HFFc6 (cell line): ENCODE measurements around the gene VILL. TPM values are rescaled to one million over a fixed set of nuclear protein-coding genes. Genes with fewer than 3 reads are reported as not detected.

Source experiments
- DNase-seq: peaks from one replicate; pipeline ENCODE4 v3.0.0-alpha.2; 2018
- H3K27ac Mint-ChIP-seq: 2 replicates; pipeline ENCODE4 v1.8.0; 2020; ENCODE audit warnings: mild to moderate bottlenecking, mixed read lengths
- H3K27me3 Mint-ChIP-seq: 2 replicates; pipeline ENCODE4 v1.8.0; 2021; ENCODE audit warnings: mild to moderate bottlenecking, moderate library complexity, mixed read lengths; ENCODE audit not compliant: insufficient read depth
- H3K36me3 Mint-ChIP-seq: 2 replicates; pipeline ENCODE4 v1.8.0; 2021; ENCODE audit warnings: low read depth, mixed read lengths
- H3K4me1 Mint-ChIP-seq: 2 replicates; pipeline ENCODE4 v1.8.0; 2020; ENCODE audit warnings: low read depth, mixed read lengths
- H3K4me3 Mint-ChIP-seq: 2 replicates; pipeline ENCODE4 v1.8.0; 2020; ENCODE audit warnings: mild to moderate bottlenecking, moderate library complexity, mixed read lengths
- H3K9me3 Mint-ChIP-seq: 2 replicates; pipeline ENCODE4 v1.8.0; 2020; ENCODE audit warnings: mild to moderate bottlenecking, mixed read lengths
- microRNA-seq: library from miRNA; unstranded; fragments of <30 nt; microRNA quantifications from one replicate; pipeline ENCODE4, GENCODE V29; 2019
- total RNA-seq, 6 experiments: library from RNA; stranded (reverse); fragmentation: NEBNext Ultra II Directional; extraction: Animal tissue kit (Norgen Biotek cat#: 25700); gene quantifications; 2 replicates in 1 of 6; 3 replicates in 5 of 6; pipeline ENCODE4 v1.2.3, GENCODE V29; 2021
- TF ChIP-seq, protein P1 (sequence below): fragments of 200-600 bp; sonication (generic); IDR thresholded peaks from 2 replicates; pipeline ENCODE4 v1.5.0; 2021; ENCODE audit warnings: antibody characterized with exemption, mild to moderate bottlenecking

VILL gene
- total RNA-seq, 6 experiments from 2014 or later, result 3.5 to 4.6 (median 3.7) TPM

DNA sequence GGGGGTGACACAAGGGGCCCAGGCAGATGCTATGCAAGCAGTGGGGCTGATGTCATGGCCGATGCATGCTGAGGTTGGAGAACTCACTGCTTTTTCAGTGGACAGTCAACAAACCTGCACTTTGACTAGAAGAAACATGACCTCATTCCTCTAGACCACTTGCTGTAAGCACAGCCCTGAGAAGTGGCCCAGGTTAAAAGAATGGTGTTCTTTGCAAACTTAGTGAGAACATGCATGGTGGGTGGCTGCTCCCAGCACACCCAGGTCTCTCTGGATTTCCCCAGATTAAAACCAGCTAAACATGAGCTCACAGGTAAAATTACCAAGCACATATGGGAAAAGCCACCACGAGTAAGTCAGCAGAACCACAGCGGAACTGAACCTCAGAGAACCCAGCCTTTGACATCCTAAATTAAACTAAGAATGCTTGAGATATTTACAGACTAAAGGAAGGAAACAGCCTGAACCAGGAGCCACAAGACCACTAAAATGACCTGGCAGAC, 64.0 kb downstream of the VILL start:
- Mint-ChIP-seq H3K27me3 (peaks cover 33% of the 10 kb centered on the region), H3K4me1 (0 out of 2 replicates have a peak, but pooled peaks cover 5% of the 10 kb centered on the region), H3K9me3 (no peaks in the 10 kb centered on the region; the same call in 1 of the 2 replicates), H3K4me3 (no peak overlapping the region), H3K27ac (no peak overlapping the region), H3K36me3 (peaks cover 10% of the 10 kb centered on the region)
- peak; percentile 12 for DNase-seq
- TF ChIP-seq, protein P1, sequence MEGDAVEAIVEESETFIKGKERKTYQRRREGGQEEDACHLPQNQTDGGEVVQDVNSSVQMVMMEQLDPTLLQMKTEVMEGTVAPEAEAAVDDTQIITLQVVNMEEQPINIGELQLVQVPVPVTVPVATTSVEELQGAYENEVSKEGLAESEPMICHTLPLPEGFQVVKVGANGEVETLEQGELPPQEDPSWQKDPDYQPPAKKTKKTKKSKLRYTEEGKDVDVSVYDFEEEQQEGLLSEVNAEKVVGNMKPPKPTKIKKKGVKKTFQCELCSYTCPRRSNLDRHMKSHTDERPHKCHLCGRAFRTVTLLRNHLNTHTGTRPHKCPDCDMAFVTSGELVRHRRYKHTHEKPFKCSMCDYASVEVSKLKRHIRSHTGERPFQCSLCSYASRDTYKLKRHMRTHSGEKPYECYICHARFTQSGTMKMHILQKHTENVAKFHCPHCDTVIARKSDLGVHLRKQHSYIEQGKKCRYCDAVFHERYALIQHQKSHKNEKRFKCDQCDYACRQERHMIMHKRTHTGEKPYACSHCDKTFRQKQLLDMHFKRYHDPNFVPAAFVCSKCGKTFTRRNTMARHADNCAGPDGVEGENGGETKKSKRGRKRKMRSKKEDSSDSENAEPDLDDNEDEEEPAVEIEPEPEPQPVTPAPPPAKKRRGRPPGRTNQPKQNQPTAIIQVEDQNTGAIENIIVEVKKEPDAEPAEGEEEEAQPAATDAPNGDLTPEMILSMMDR, result no peak

Small RNA genes lying within 50 kb of the gene (microRNA-seq; reads per million reads assigned to microRNA genes)
- gene MIR26A1, result 5.4 reads per million

Other genes with a start within 250 kb of the VILL start
- 10 to 100 TPM; 30.3 to 38.8 (median 36.2) TPM for gene CTDSPL, start 128.9 kb upstream of the VILL start, total RNA-seq
- 10 to 100 TPM; 11.1 to 22.4 (median 17.6) TPM for gene PLCD1, start 38.9 kb downstream of the VILL start, total RNA-seq
- gene DLEC1, start 48.4 kb downstream of the VILL start, total RNA-seq, result under 1 TPM in 1 of 6 experiments, not detected in 5; 0.05 TPM
- gene ACAA1, start 146.3 kb downstream of the VILL start, total RNA-seq, result 10 to 100 TPM; 45.1 to 60.9 (median 52.1) TPM
- gene MYD88, start 147.9 kb downstream of the VILL start, total RNA-seq, result 10 to 100 TPM; 25.1 to 31.9 (median 28.4) TPM
- gene OXSR1, start 174.8 kb downstream of the VILL start, total RNA-seq, result 10 to 100 TPM; 48.5 to 54.3 (median 51.5) TPM